Measurements from ENCODE around the gene FARS2.

The FARS2 gene

DNA sequence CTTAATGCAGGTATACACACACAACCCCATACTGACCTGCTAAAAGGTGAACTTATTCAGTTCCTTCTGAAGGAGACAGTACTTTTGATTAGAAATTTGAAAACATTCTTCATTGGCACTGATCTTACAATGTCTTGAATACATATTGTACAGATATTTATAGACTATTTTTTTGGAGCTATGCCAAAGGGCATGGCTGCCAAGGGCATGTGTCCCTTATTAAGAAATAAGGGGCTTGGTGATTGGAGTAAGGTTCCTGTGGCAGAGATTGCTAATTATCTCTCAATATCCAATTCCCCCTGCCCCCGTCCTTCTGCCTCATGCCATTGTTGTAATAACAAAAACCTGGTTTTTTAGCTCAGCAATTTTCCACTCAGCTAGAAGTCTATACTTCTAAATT is 355.9 kb downstream of the FARS2 start:
- Histone ChIP-seq H3K4me1 (ENCODE audit: control insufficient read depth, insufficient read depth, low read length) (no peaks in the 10 kb centered on the region), H3K36me3 (ENCODE audit: control insufficient read depth, insufficient read depth, low read length) (no peaks in the 10 kb centered on the region), H3K27me3 (ENCODE audit: control insufficient read depth, insufficient read depth, low read length) (no peaks in the 10 kb centered on the region), H3K9me3 (ENCODE audit: control insufficient read depth, insufficient read depth, low read length) (no peaks in the 10 kb centered on the region), H3K9ac (ENCODE audit: low read depth, low read length) (no peak overlapping the region), H3K4me3 (ENCODE audit: low read depth, low read length) (no peak overlapping the region)

- H3K27me3 ChIP-seq (ENCODE audit: control insufficient read depth, insufficient read depth, low read length): no peaks in the 10 kb centered on the region
- H3K4me1 ChIP-seq (ENCODE audit: control insufficient read depth, insufficient read depth, low read length): no peaks in the 10 kb centered on the region
- H3K36me3 ChIP-seq (ENCODE audit: control insufficient read depth, insufficient read depth, low read length): no peaks in the 10 kb centered on the region
- H3K4me3 ChIP-seq (ENCODE audit: low read depth, low read length): no peak overlapping the region
- H3K9me3 ChIP-seq (ENCODE audit: control insufficient read depth, insufficient read depth, low read length): no peaks in the 10 kb centered on the region
- no peak overlapping the region for H3K9ac ChIP-seq (ENCODE audit: low read depth, low read length)
These were observed 357.9 kb downstream of the FARS2 start for GRCh38 chr6:5619249-5619648.

DNA sequence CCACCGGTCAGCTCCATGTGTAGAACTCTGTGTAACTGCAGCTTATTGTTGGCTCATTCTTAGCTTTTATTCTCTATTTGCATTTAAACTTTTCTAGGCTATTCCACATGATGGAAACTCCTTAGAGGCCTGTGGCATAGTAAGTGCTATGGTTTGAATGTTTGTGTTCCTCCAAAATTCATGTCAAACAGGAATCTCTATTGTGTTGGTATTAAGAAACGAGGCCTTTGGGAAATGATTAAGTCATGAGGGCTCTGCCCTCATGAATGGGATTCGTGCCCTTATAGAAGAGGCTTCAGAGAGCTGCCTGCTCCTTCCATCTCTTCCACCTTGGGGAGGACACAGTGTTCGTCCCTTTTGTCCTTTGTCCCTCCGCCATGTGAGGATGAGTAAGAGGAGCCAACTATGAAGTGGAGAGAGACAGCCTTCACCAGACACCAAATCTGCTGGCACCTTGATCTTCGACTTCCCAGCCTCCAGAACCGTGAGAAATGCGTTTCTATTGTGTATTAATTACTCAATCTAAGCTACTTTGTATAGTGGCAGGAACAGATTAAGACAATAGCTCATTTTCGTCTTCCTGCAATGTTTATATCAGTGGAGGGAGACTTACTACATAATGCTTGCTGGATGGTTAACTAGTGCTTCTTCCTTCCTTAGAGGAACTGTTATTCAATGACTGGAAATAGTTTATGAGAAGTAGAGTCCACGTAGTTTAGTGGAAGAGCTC is 361.1 kb downstream of the FARS2 start:
- Histone ChIP-seq H3K27me3 (ENCODE audit: control insufficient read depth, insufficient read depth, low read length) (no peaks in the 10 kb centered on the region), H3K4me1 (ENCODE audit: control insufficient read depth, insufficient read depth, low read length) (no peaks in the 10 kb centered on the region), H3K9me3 (ENCODE audit: control insufficient read depth, insufficient read depth, low read length) (no peaks in the 10 kb centered on the region)

DNA sequence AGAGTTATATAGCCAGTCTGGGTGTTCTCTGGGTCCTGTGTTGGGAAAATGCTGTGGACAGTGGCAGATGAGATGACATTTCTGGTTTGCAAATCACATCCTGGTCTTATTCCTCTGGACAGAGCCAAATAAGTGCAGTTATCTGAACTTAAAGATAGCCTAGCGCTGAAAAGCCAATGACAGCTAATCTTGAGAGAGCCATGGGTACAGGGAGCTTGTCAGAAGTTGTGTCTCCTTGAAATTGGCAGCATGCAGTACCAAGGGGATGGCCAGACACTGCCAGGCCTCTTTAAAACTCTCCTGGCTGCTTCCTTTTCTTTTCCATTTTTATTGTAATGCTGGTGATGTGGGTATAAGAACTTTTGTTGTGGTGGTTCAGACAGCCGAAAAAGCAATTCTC is 362.5 kb downstream of the FARS2 start:
- Histone ChIP-seq H3K4me3 (ENCODE audit: low read depth, low read length) (no peak overlapping the region), H3K9ac (ENCODE audit: low read depth, low read length) (no peak overlapping the region), H3K4me1 (ENCODE audit: control insufficient read depth, insufficient read depth, low read length) (peaks cover 2% of the 10 kb centered on the region), H3K9me3 (ENCODE audit: control insufficient read depth, insufficient read depth, low read length) (no peaks in the 10 kb centered on the region), H3K27me3 (ENCODE audit: control insufficient read depth, insufficient read depth, low read length) (no peaks in the 10 kb centered on the region), H3K36me3 (ENCODE audit: control insufficient read depth, insufficient read depth, low read length) (no peaks in the 10 kb centered on the region)

More for the DNA sequence above, 361.1 kb downstream of the FARS2 start:
- no peak overlapping the region for H3K9ac ChIP-seq (ENCODE audit: low read depth, low read length)
- no peak overlapping the region for H3K4me3 ChIP-seq (ENCODE audit: low read depth, low read length)
- H3K36me3 ChIP-seq (ENCODE audit: control insufficient read depth, insufficient read depth, low read length): no peaks in the 10 kb centered on the region

- Histone ChIP-seq H3K9ac (ENCODE audit: low read depth, low read length) (no peak overlapping the region), H3K27me3 (ENCODE audit: control insufficient read depth, insufficient read depth, low read length) (no peaks in the 10 kb centered on the region), H3K9me3 (ENCODE audit: control insufficient read depth, insufficient read depth, low read length) (no peaks in the 10 kb centered on the region), H3K4me3 (ENCODE audit: low read depth, low read length) (no peak overlapping the region), H3K4me1 (ENCODE audit: control insufficient read depth, insufficient read depth, low read length) (peaks cover 2% of the 10 kb centered on the region), H3K36me3 (ENCODE audit: control insufficient read depth, insufficient read depth, low read length) (no peaks in the 10 kb centered on the region)
These were observed 362.9 kb downstream of the FARS2 start for GRCh38 chr6:5624256-5624655.

GRCh38 chr6:5626727-5627426 is 365.6 kb downstream of the FARS2 start:
- H3K4me3 ChIP-seq (ENCODE audit: low read depth, low read length): no peak overlapping the region
- no peaks in the 10 kb centered on the region for H3K36me3 ChIP-seq (ENCODE audit: control insufficient read depth, insufficient read depth, low read length)
- H3K9ac ChIP-seq (ENCODE audit: low read depth, low read length): no peak overlapping the region
- peaks cover 2% of the 10 kb centered on the region for H3K4me1 ChIP-seq (ENCODE audit: control insufficient read depth, insufficient read depth, low read length)
- H3K27me3 ChIP-seq (ENCODE audit: control insufficient read depth, insufficient read depth, low read length): no peaks in the 10 kb centered on the region
- no peaks in the 10 kb centered on the region for H3K9me3 ChIP-seq (ENCODE audit: control insufficient read depth, insufficient read depth, low read length)

DNA sequence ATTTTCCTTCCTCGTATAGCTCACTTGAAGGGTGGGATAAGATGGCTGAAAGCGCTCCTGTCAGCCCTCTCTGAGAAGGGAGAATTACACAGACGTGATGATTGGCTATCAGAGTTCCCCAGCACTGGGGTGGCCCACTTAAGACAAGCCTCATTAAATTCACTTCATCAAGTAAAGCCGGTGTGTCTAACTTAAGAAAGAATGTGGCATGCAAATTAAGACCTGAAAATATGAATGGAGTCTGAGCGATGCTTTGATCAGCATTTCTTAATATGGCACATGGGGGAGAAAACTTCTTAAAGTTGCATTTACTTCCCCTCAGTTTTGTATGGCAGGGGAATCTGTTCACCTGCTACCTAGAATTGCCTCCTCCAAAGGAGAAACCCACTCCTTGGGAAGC is 369.3 kb downstream of the FARS2 start:
- Histone ChIP-seq H3K36me3 (ENCODE audit: control insufficient read depth, insufficient read depth, low read length) (no peaks in the 10 kb centered on the region), H3K9ac (ENCODE audit: low read depth, low read length) (no peak overlapping the region), H3K4me3 (ENCODE audit: low read depth, low read length) (no peak overlapping the region), H3K27me3 (ENCODE audit: control insufficient read depth, insufficient read depth, low read length) (no peaks in the 10 kb centered on the region), H3K4me1 (ENCODE audit: control insufficient read depth, insufficient read depth, low read length) (peaks cover 2% of the 10 kb centered on the region), H3K9me3 (ENCODE audit: control insufficient read depth, insufficient read depth, low read length) (no peaks in the 10 kb centered on the region)

GRCh38 chr6:5632348-5632935 is 371.1 kb downstream of the FARS2 start:
- H3K36me3 ChIP-seq (ENCODE audit: control insufficient read depth, insufficient read depth, low read length): no peaks in the 10 kb centered on the region
- no peaks in the 10 kb centered on the region for H3K27me3 ChIP-seq (ENCODE audit: control insufficient read depth, insufficient read depth, low read length)
- H3K4me1 ChIP-seq (ENCODE audit: control insufficient read depth, insufficient read depth, low read length): peaks cover 2% of the 10 kb centered on the region
- H3K9me3 ChIP-seq (ENCODE audit: control insufficient read depth, insufficient read depth, low read length): no peaks in the 10 kb centered on the region
- H3K4me3 ChIP-seq (ENCODE audit: low read depth, low read length): no peak overlapping the region
- no peak overlapping the region for H3K9ac ChIP-seq (ENCODE audit: low read depth, low read length)

GRCh38 chr6:5634525-5634924 is 373.2 kb downstream of the FARS2 start:
- Histone ChIP-seq H3K9me3 (ENCODE audit: control insufficient read depth, insufficient read depth, low read length) (no peaks in the 10 kb centered on the region), H3K36me3 (ENCODE audit: control insufficient read depth, insufficient read depth, low read length) (no peaks in the 10 kb centered on the region), H3K9ac (ENCODE audit: low read depth, low read length) (no peak overlapping the region), H3K4me1 (ENCODE audit: control insufficient read depth, insufficient read depth, low read length) (no peaks in the 10 kb centered on the region), H3K27me3 (ENCODE audit: control insufficient read depth, insufficient read depth, low read length) (no peaks in the 10 kb centered on the region), H3K4me3 (ENCODE audit: low read depth, low read length) (no peak overlapping the region)

DNA sequence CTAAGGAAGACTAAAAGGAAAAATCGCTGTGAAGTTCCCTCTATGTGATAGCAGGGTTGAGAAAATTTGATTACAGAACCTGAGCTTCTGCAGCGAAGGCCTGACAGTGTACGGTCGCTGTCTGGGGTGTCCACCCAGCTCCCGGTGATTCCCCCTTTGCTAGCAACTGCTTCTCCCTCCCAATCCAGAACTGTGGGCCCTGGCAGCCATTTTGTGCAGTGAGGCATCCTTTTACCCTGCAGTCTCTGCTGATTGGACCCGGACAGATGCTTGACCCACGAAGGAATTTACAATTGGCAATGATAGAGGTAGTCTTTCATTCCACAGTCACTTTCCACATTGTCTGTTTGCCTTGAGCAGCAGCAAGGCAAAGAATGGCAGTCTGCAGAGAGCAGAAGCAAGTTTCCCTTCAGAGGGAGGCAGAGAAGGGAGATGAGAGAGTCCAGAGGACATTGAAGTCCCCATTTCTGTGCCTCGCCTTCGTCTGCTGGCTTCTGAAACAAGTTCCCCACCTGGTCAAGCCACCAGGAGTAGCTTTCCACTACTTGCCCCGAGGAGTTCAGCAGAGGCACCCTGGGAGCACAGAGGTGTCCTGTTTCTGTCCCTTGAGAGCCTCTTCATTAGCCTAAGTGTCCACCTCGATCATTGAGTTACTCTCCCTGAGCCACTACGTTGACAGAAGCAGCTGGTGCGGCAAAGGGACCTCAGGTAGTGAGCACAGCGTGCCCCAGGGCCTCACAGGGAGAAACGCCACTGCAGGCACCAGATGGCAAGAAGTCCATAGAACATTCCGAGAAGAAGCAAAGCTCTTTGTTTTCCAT is 375.1 kb downstream of the FARS2 start:
- no peak overlapping the region for H3K9ac ChIP-seq (ENCODE audit: low read depth, low read length)
- H3K4me3 ChIP-seq (ENCODE audit: low read depth, low read length): no peak overlapping the region
- H3K4me1 ChIP-seq (ENCODE audit: control insufficient read depth, insufficient read depth, low read length): no peaks in the 10 kb centered on the region
- peaks cover 11% of the 10 kb centered on the region for H3K9me3 ChIP-seq (ENCODE audit: control insufficient read depth, insufficient read depth, low read length)
- H3K27me3 ChIP-seq (ENCODE audit: control insufficient read depth, insufficient read depth, low read length): no peaks in the 10 kb centered on the region
- no peaks in the 10 kb centered on the region for H3K36me3 ChIP-seq (ENCODE audit: control insufficient read depth, insufficient read depth, low read length)

DNA sequence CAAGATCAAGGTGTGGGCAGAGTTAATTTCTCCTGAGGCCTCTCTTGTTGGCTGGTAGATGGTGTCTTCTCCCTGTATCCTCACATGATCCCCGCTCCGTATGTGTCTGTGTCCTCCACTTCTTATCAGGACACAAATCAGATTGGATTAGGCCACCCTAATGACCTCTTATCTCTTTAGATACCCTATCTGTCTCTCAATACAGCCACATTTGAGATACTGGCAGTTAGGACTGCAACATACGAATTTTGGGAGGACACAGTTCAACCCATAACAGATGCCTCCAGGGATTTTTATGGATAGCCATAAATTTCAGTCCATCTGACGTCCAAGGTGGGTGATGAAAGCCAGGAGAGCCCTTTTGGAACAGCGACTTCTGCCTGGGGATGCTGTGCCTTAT is 376.4 kb downstream of the FARS2 start:
- Histone ChIP-seq H3K4me3 (ENCODE audit: low read depth, low read length) (no peak overlapping the region), H3K9ac (ENCODE audit: low read depth, low read length) (no peak overlapping the region), H3K9me3 (ENCODE audit: control insufficient read depth, insufficient read depth, low read length) (peaks cover 11% of the 10 kb centered on the region), H3K27me3 (ENCODE audit: control insufficient read depth, insufficient read depth, low read length) (no peaks in the 10 kb centered on the region), H3K36me3 (ENCODE audit: control insufficient read depth, insufficient read depth, low read length) (no peaks in the 10 kb centered on the region), H3K4me1 (ENCODE audit: control insufficient read depth, insufficient read depth, low read length) (no peaks in the 10 kb centered on the region)
